Measurements from ENCODE around the gene HLA-DQB2.

HLA-DQB2 gene

DNA sequence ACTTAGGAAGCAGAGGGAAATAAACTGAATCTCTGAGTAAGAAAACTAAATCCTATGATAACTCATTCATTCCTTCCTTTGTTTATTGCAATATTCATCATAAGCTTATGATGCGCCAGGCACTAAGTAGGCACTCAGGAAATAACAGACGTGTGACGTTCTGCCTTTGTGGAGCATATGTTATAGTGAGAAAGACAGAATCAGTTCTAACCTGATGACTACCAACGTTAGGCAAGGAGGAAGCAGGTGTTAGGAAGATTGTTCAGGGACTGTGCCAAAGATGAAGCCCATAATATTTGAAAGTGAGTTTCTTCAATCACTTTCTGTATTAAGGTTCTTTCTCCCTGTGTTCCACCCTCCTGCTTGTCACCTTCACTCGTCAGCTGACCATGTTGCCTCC lies 18.6 kb downstream of the HLA-DQB2 start:
- intact Hi-C loops (cut with DNase I; ENCODE audit: low total_unique reads): loop anchor here (10.0 kb wide), 1 partner anchor 100 kb away; no protein-coding TSS in a partner anchor
- no peak for DNase-seq
- Histone ChIP-seq H3K4me3 (no peak overlapping the region), H3K27me3 (peaks cover 0 to 4% of the 10 kb centered on the region in 2 donors), H3K4me1 (no peaks in the 10 kb centered on the region), H3K9me3 (no peaks in the 10 kb centered on the region), H3K36me3 (no peaks in the 10 kb centered on the region), H3K27ac (no peak overlapping the region)
- TF ChIP-seq, protein P1, sequence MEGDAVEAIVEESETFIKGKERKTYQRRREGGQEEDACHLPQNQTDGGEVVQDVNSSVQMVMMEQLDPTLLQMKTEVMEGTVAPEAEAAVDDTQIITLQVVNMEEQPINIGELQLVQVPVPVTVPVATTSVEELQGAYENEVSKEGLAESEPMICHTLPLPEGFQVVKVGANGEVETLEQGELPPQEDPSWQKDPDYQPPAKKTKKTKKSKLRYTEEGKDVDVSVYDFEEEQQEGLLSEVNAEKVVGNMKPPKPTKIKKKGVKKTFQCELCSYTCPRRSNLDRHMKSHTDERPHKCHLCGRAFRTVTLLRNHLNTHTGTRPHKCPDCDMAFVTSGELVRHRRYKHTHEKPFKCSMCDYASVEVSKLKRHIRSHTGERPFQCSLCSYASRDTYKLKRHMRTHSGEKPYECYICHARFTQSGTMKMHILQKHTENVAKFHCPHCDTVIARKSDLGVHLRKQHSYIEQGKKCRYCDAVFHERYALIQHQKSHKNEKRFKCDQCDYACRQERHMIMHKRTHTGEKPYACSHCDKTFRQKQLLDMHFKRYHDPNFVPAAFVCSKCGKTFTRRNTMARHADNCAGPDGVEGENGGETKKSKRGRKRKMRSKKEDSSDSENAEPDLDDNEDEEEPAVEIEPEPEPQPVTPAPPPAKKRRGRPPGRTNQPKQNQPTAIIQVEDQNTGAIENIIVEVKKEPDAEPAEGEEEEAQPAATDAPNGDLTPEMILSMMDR (IDR thresholded peaks at IDR 0.05): no peak

DNA sequence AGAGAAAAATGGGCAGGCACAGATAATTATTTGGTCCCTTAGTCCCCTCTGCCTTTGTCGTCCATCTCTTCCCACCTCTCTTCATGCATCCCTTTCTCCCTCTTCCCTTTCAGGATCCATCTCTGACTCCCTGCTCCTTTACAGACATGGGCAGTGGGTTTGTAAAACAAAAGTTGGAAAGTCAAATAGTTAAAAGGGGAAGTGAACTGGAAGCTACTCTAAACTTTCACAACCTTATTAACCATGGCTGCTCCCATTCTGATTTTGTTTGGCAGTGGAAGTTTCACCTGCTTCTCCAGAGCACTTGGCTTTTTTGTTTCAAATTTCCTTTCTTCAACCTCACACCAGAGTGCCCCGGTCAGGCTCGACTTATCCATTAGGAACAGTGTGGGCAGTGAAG lies 21.0 kb downstream of the HLA-DQB2 start:
- H3K4me1 ChIP-seq: no peaks in the 10 kb centered on the region
- intact Hi-C loops (cut with DNase I; ENCODE audit: low total_unique reads): loop anchor here (10.0 kb wide), 1 partner anchor 98 kb away; no protein-coding TSS in a partner anchor

DNA sequence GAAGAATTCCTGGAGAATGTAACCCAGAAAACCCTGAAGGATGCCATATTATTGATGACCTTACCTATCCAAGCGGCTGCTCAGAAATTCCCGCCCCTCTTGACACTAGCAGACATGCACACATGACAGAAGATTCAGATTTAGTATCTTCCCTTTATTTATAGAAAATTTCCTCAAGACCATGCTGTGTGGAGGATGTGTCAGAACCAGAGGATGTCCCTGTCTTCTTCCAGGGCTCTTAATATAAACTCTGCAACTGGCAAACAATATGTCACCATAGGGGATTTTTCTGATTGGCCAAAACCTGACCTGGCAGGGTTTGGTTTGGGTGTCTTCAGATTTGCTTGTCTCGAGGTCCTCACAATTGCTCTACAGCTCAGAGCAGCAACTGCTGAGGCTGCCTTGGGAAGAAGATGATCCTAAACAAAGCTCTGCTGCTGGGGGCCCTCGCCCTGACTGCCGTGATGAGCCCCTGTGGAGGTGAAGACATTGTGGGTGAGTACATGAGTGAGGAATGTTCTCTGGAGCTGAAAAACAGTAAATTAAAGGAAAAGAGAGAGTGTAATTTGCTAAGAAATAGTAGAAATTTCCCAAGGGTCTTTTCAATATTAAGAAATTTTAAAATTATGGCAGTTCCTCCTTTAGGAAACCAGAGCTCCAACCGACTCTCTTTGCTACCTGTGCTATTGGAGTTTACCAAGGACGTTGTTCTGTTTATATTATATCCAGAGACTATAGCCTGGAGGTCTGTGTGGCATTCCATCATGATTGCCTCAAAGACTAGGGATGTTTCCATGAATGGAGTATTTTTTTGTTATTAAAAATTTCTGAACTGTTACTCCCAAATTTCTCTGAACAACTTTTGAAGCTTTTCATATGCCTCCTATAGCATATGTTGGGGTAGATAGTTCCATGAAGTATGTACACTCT lies 22.0 kb downstream of the HLA-DQB2 start, which contains the start of gene HLA-DQA2:
TSS of gene HLA-DQA2 (plus strand) at position 361 of the 930 bp plus-strand sequence. CDS start at position 414, 53 bp downstream.
- no peak within 1 kb of the TSS for H3K4me3 ChIP-seq

More for the DNA sequence above, 21.0 kb downstream of the HLA-DQB2 start:
- Histone ChIP-seq H3K36me3 (no peaks in the 10 kb centered on the region), H3K9me3 (no peaks in the 10 kb centered on the region), H3K27me3 (no peaks in the 10 kb centered on the region), H3K4me3 (no peak overlapping the region), H3K27ac (no peak overlapping the region)
- DNase-seq: no peak
- TF ChIP-seq, protein P1 (IDR thresholded peaks at IDR 0.05): no peak

DNA sequence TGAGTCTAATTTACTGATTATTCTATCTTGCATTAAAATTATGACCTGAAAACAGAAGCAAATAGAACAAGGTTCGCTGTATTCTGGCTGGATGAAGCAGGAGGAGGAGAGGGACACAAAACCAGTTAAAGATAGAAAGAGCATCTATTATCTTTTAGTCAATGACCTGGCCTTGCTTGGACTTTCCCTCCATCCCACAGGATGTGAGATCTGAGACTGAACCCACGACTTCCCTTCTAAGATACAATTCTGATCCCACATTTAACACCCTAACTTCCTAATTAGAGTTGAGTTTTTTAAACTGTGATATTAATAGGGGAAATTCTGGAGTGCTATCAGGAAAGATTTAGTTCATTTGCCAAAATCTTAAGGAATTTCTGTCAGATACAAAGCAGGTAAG lies 25.2 kb downstream of the HLA-DQB2 start:
- Histone ChIP-seq H3K4me1 (no peaks in the 10 kb centered on the region), H3K4me3 (no peak overlapping the region), H3K27ac (no peak overlapping the region), H3K36me3 (no peaks in the 10 kb centered on the region), H3K9me3 (no peaks in the 10 kb centered on the region), H3K27me3 (no peaks in the 10 kb centered on the region)
- no peak for DNase-seq
- TF ChIP-seq, protein P1 (IDR thresholded peaks at IDR 0.05): no peak
- intact Hi-C loops (cut with DNase I; ENCODE audit: low total_unique reads): no loop called here

More for the DNA sequence above, 22.0 kb downstream of the HLA-DQB2 start, which contains the start of gene HLA-DQA2:
- intact Hi-C loops (cut with DNase I; ENCODE audit: low total_unique reads): loop anchor here (10.0 kb wide), 1 partner anchor 96 kb away; no protein-coding TSS in a partner anchor
- no peaks in the 10 kb centered on the region for H3K9me3 ChIP-seq
- no peak for DNase-seq
- no peaks in the 10 kb centered on the region for H3K36me3 ChIP-seq
- H3K27ac ChIP-seq: no peak within 1 kb of the TSS
- H3K27me3 ChIP-seq: no peaks in the 10 kb centered on the region
- no peaks in the 10 kb centered on the region for H3K4me1 ChIP-seq
- TF ChIP-seq, protein P1 (IDR thresholded peaks at IDR 0.05): no peak

DNA sequence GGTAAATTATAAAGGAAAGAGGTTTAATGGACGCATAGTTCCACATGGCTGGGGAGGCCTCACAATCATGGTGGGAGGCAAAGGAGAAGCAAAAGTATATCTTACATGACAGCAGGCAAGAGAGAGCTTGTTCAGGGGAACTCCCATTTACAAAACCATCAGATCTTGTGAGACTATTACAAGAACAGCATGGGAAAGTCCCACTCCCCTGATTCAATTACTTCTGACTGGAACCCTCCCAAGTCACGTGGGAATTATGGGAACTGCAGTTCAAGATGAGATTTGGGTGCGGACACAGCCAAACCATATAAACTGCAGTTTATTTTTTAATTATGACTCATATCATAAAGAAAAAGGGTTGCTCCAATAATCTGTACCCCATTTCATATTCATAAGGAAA lies 44.5 kb downstream of the HLA-DQB2 start:
- H3K9me3 ChIP-seq: no peaks in the 10 kb centered on the region
- intact Hi-C loops (cut with DNase I; ENCODE audit: low total_unique reads): no loop called here
- no peaks in the 10 kb centered on the region for H3K27me3 ChIP-seq
- TF ChIP-seq, protein P1 (IDR thresholded peaks at IDR 0.05): no peak
- no peaks in the 10 kb centered on the region for H3K36me3 ChIP-seq
- no peak for DNase-seq
- no peaks in the 10 kb centered on the region for H3K4me1 ChIP-seq
- H3K27ac ChIP-seq: no peak overlapping the region
- no peak overlapping the region for H3K4me3 ChIP-seq
